Kidney (tissue), 14 donors: ENCODE measurements around the gene ABHD2. TPM values are rescaled to one million over a fixed set of nuclear protein-coding genes. Genes with fewer than 3 reads are reported as not detected.

Source experiments
- DNase-seq, 5 donors: peaks; one replicate each; pipeline ENCODE4 v3.0.0-alpha.2; 2013 to 2020
- FAIRE-seq: peaks from 2 replicates; lab custom pipeline; 2012; peaks lifted over from hg19 to GRCh38; lab: Jason Lieb, UNC
- H3K27ac ChIP-seq, 2 donors: one replicate each; pipeline ENCODE4 v1.7.0; 2013; ENCODE audit warnings: low read depth in 2 of 2, low read length in 2 of 2, inconsistent platforms in 1 of 2
- H3K27me3 ChIP-seq: one replicate; pipeline ENCODE4 v1.7.1; 2013; ENCODE audit warnings: low read length, inconsistent platforms; ENCODE audit not compliant: control insufficient read depth, insufficient read depth
- H3K36me3 ChIP-seq, 3 donors: one replicate each; pipeline versions ENCODE4 v1.7.0 to v1.7.1; 2013; ENCODE audit warnings: low read length in 3 of 3, control low read depth in 1 of 3, inconsistent platforms in 1 of 3; ENCODE audit not compliant: insufficient read depth in 3 of 3, control insufficient read depth in 2 of 3
- H3K4me1 ChIP-seq, 3 donors: one replicate each; pipeline versions ENCODE4 v1.7.0 to v1.7.1; 2013; ENCODE audit warnings: low read length in 3 of 3, inconsistent platforms in 1 of 3, low read depth in 1 of 3; ENCODE audit not compliant: control insufficient read depth in 2 of 3, insufficient read depth in 2 of 3
- H3K4me3 ChIP-seq, 3 donors: one replicate each; pipeline versions ENCODE4 v1.7.0 to v1.8.1; 2013; ENCODE audit warnings: low read length in 3 of 3, control low read depth in 1 of 3, inconsistent platforms in 1 of 3
- H3K9ac ChIP-seq, 3 donors: one replicate each; pipeline versions ENCODE4 v1.7.0 to v1.7.1; 2013; ENCODE audit warnings: low read length in 3 of 3, control low read depth in 1 of 3, inconsistent platforms in 1 of 3
- H3K9me3 ChIP-seq, 3 donors: one replicate each; pipeline versions ENCODE4 v1.7.0 to v1.7.1; 2013; ENCODE audit warnings: low read length in 3 of 3, control low read depth in 1 of 3, inconsistent platforms in 1 of 3; ENCODE audit not compliant: control insufficient read depth in 2 of 3, insufficient read depth in 1 of 3
- intact Hi-C: fragments of 100-400 bp; cut with DNase I; formaldehyde crosslinking; loops from one replicate; pipeline ENCODE4 v1.11.1; 2022
- polyA plus RNA-seq: library from polyadenylated mRNA; stranded (reverse); fragments of 350-450 nt; fragmentation: Illumina TruSeq; extraction: RNeasy Lipid Tissue Mini Kit (QIAGEN cat#74804); gene quantifications from one replicate; pipeline ENCODE4 v1.2.3, GENCODE V29; 2014; ENCODE audit warnings: low read depth, low replicate concordance; ENCODE audit not compliant: insufficient read depth
- total RNA-seq: library from RNA; stranded (reverse); fragmentation: NEBNext Ultra II Directional; extraction: Animal tissue kit (Norgen Biotek cat#: 25700); gene quantifications from one replicate; pipeline ENCODE4 v1.2.1, GENCODE V29; 2021
- TF ChIP-seq, protein P1 (sequence below): IDR thresholded peaks from 3 replicates; pipeline ENCODE4 v1.5.1; 2012; ENCODE audit warnings: mild to moderate bottlenecking, moderate library complexity, borderline replicate concordance; ENCODE audit not compliant: insufficient read depth; ENCODE audit errors: extremely low read depth
- donor health status: control.
- donor health status: control.
- donor health status: control.
- donor health status: control.
- donor health status: control.
- donor health status: DM: yes; HTN: yes; CAD: no.
- donor health status: Normal renal cell carcinoma (clear cell type).

The ABHD2 gene
- total and polyA plus RNA-seq, 2 donors from 2014 or later: 13.3 to 123 TPM

DNA sequence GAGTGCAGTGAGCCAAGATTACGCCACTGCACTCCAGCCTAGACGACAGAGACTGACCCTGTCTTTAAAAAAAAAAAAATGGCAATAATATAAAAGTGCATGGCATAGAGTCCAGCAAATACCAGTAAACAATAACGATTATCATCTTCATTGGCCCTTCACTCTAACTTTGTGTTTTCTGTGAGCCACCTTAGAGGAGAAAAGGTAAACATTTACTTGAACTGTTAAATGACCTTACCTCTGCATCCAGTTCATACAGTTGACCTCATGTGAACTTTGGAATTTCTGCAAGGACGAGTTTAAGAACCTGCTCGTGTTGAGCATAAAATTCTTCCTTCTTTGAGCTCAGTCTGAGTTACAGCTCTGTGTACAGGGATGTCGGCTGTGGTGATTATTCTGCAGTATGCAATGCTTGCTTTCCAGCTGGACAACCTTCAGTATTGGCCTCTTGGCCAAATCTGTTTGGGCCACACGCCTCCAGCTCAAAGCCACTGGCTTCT is 76.5 kb downstream of the ABHD2 start:
- H3K9ac ChIP-seq: no peak overlapping the region
- H3K9me3 ChIP-seq: no peaks in the 10 kb centered on the region
- TF ChIP-seq, protein P1, sequence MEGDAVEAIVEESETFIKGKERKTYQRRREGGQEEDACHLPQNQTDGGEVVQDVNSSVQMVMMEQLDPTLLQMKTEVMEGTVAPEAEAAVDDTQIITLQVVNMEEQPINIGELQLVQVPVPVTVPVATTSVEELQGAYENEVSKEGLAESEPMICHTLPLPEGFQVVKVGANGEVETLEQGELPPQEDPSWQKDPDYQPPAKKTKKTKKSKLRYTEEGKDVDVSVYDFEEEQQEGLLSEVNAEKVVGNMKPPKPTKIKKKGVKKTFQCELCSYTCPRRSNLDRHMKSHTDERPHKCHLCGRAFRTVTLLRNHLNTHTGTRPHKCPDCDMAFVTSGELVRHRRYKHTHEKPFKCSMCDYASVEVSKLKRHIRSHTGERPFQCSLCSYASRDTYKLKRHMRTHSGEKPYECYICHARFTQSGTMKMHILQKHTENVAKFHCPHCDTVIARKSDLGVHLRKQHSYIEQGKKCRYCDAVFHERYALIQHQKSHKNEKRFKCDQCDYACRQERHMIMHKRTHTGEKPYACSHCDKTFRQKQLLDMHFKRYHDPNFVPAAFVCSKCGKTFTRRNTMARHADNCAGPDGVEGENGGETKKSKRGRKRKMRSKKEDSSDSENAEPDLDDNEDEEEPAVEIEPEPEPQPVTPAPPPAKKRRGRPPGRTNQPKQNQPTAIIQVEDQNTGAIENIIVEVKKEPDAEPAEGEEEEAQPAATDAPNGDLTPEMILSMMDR: no peak
- H3K27me3 ChIP-seq: no peaks in the 10 kb centered on the region
- DNase-seq (peak in 2 of 5 donors; percentile 41 to 69), FAIRE-seq (no peak)
- intact Hi-C loops: no loop called here
- H3K27ac ChIP-seq: peak overlapping the region; percentile 5 to 35
- H3K36me3 ChIP-seq: no peaks in the 10 kb centered on the region
- H3K4me1 ChIP-seq: peaks cover 4 to 29% (median 27%) of the 10 kb centered on the region in 3 donors
- H3K4me3 ChIP-seq: no peak overlapping the region

DNA sequence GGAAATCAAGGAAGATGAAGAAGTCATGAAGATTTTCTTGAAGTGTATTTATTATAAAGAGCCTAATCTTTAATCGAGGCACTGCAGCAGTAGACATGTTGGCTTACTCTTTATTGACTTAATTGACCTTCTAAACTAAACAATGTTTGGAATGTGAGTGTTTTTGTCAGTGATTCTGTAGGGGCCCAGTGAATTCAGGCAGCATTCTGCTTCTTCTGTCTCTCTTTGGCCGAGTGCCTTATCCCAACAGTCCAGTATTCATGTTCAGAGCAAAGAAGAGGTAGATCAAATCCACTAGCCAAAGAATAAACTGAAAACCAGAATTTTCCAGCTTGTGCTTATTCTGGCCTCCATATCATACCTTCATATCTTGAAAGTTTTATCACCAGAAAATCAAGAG is 77.4 kb downstream of the ABHD2 start:
- intact Hi-C loops: no loop called here
- Histone ChIP-seq H3K27me3 (no peaks in the 10 kb centered on the region), H3K4me3 (no peak overlapping the region), H3K27ac (peak overlapping the region; percentile 16 to 60), H3K36me3 (no peaks in the 10 kb centered on the region), H3K4me1 (peaks cover 4 to 29% (median 27%) of the 10 kb centered on the region in 3 donors), H3K9me3 (no peaks in the 10 kb centered on the region), H3K9ac (no peak overlapping the region)
- TF ChIP-seq, protein P1: no peak
- DNase-seq (peak in 1 of 5 donors; percentile 61), FAIRE-seq (no peak)

DNA sequence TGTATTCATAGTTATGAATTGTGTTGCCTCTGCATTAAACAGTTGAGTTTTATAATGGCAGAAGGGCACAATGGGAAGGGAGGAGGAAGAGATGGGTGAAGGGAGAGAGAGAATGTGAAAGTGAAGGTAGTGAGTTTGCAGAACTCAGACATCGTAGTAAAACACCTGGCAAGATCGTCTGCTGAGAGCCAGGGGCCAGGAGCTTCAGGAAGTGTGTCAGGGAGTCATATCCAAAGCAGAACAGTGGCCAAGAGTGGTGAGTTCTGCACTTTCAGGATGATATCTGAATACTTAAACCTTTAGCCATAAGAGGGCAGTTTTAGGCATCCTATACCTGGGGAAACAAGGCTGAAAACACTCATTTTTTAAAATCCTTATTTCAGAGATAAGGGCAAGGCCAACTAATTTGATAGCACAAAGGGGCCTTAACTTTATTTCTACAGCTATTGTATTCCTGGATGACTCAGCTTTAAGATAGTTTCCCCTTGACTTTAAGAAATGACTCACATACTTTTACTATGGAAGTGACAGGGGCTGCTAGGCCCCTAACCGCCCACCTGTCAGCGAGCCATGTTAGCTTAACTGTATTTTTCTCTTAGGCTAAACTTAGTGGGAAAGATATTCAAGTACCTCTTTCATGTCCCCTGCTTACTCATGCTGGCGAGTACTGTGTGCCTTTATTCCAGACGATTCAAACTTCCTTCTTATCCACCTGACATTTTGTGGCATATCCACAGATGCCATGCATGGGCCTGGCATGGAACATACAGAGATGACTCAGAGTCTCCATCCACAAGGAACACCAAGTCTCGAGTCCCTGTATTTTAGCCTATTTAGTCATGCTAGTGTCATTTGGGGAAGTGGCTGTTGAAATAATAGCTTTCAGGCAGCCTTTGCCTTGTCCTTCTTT is 79.3 kb downstream of the ABHD2 start:
- Histone ChIP-seq H3K9ac (no peak overlapping the region), H3K36me3 (no peaks in the 10 kb centered on the region), H3K9me3 (no peaks in the 10 kb centered on the region), H3K4me3 (no peak overlapping the region), H3K27ac (no peak overlapping the region), H3K4me1 (peaks cover 4 to 29% (median 27%) of the 10 kb centered on the region in 3 donors), H3K27me3 (no peaks in the 10 kb centered on the region)
- FAIRE-seq (no peak), DNase-seq (no peak)
- TF ChIP-seq, protein P1: no peak
- intact Hi-C loops: no loop called here
